Activated CD4-positive, alpha-beta T cell treated with anti-CD3 and anti-CD28 coated beads, Interleukin-2, amount 50 U/mL, for 16 hours (primary cell): Measurements from ENCODE around the gene TXNL4A.
A peak's percentile ranks its signal among the peaks of the same experiment; 100 is the strongest.

Experiments
- DNase-seq: peaks from one replicate; pipeline ENCODE4 v3.0.0-alpha.2; 2020

Gene TXNL4A

DNA sequence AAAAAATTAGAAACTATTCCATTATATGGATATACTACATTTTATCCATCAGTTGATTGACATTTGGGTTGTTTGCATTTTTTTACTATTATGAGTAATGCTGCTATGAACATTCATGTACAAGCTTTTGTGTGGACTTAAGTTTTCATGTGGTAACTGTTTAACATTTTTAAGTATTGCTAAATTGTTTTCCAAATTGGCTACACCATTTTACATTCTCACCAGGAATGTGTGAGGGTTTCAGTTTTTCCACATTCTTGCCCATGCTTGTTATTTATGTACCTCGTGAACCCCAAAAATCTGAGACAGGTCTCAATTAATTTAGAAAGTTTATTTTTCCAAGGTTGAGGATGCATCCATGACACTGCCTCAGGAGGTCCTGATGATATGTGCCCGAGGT, 3.1 kb upstream of the TXNL4A start:
- no peak for DNase-seq

GRCh38 chr18:79989195-79989497, 783 bp upstream of the TXNL4A start:
- no peak for DNase-seq

DNA sequence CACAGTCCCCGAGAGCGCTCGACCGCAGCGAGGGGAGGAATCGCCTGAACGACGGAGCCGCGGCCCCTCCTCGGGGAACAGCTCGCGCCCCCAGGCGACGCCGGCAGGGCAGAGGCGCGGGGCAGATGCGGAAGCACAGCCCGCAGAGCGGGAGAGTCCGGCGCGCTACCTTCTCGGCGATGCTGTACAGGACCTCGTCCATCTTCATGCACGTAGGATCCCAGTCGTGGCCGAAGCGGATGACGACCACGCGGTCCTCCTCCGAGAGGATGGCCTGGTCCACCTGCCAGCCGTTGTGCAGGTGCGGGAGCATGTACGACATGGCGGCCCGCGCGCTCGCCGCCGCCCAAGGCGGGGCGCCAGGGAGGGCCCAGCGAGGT, 302 bp downstream of the TXNL4A start:
- peak; percentile 55 for DNase-seq

DNA sequence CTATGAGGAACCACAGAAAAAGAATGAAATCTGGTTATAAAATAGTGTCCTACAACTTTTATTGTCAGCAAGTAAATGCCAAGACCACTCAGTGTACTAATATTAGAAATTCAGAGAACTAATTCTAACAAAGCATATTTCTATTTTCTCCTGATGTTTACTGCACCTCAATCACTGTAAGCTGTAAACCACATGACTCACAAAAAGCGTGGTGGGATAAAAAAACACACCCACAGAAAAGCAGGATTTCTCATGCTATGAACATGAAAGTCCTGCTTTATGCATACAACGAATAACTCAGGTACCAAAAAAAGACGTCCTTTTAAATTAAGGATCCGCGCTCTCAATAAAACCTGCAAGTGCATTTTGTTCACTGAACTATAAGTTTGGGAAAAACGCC, 797 bp downstream of the TXNL4A start:
- DNase-seq, result no peak

DNA sequence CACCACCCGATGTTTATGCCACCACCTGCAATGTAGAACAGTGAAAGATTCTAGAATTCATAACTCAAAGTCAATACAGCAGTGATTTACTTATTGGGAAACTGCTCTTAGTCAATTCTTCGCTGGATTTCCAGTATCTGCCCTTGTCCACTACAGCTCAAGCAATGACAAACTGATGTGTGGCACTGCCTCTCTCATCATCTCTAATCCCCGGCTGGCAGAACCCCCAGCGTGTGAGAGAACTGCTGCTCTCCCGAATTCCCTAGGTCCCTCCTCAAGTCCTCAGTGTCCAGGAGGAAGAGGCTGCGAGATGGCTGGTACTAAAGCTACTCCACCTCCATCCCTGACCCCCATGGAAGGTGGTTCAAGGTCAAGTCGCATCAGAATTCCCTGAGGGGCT, 1.6 kb downstream of the TXNL4A start:
- DNase-seq, result no peak

GRCh38 chr18:79985172-79985571, 3.2 kb downstream of the TXNL4A start:
- DNase-seq, result no peak

DNA sequence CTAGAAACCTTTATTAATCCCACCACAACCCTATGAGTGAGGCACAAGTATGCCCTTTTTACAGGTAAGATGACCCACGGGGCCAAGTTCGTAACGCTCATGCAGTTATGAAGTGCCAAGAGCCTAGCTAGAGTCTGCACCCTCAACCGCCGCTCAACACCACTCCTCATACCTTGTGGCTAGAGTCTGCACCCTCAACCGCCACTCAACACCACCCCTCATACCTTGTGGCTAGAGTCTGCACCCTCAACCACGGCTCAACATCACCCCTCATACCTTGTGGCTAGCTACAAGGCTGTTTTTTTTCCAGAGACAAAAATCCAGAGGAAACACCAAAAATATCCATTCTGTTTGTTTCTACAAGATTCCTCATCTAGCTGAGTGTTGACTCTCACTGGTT, 4.6 kb downstream of the TXNL4A start:
- DNase-seq, result no peak

- no peak for DNase-seq
Observed at GRCh38 chr18:79983253-79983652, 5.1 kb downstream of the TXNL4A start.

- DNase-seq, result peak; percentile 66
Observed at GRCh38 chr18:79982736-79983135, 5.6 kb downstream of the TXNL4A start.

- DNase-seq, result no peak
Observed at GRCh38 chr18:79980585-79980984, 7.8 kb downstream of the TXNL4A start.

DNA sequence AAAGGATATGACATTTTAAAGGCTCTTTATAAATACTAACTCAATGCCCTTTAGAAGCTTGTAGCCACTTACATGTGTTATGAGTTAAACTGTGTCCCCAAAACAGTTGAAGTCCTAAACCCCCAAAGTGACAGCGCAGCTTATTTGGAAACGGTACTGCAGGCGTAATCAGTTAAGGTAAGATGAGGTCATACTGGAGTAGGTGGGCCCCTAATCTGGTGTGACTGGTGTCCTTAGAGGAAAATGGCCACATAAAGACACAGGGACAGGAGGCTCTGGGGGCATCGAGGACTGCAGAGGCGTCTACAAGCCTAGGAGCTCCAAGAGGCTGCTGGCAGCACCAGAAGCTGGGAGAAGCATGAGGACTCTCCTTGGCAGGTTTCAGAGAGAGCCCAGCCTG, 8.5 kb downstream of the TXNL4A start:
- no peak for DNase-seq

- no peak for DNase-seq
Observed at GRCh38 chr18:79975985-79976680, 12.2 kb downstream of the TXNL4A start.

GRCh38 chr18:79975043-79975442, 13.3 kb downstream of the TXNL4A start:
- DNase-seq, result no peak

DNA sequence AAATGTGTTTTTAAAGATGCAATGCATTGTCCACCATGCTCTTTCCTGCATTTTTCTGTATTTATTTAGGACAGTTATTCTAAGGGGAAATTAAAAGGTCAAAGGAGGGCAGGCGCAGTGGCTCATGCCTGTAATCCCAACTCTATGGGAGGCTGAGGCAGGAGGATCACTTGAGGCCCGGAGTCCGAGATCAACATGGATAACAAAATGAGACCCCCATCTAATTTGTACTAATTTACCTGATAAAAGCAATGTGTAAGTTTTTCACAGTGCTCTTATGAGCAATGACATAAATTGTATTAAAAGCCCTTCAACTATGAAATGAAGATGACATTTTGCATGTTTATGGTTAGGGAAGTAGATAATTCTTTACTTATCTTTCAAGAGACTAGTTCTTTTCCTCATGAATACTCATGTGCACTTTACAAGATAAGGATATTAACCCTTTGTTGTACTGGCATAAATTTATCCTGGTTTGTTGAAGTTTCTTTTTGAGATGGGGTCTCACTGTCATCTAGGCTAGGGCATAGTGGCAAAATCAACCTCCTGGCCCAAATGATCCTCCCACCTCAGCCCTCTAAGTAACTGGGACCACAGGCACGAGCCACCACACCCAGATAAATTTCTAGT, 14.2 kb downstream of the TXNL4A start:
- no peak for DNase-seq

GRCh38 chr18:79973517-79973916, 14.8 kb downstream of the TXNL4A start:
- no peak for DNase-seq

DNA sequence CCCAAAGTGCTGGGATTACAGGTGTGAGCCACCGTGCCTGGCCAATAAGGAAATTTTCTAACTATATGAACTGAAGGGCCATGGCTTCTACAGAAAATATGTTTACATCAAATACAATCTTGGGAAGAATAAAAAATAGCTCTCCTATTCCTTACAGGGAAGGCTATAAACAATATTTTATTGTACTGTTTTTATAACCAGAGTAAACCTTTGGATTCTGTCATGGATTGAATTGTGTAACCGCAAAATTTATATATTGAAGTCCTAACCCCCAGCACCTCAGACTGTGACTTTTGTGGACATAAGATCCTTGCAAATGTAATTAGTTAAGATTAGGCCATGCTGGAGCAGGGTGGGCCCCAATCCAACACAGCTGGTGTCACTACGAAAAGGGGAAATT, 15.6 kb downstream of the TXNL4A start:
- no peak for DNase-seq

- DNase-seq, result no peak
Observed at GRCh38 chr18:79971986-79972385, 16.4 kb downstream of the TXNL4A start.

DNA sequence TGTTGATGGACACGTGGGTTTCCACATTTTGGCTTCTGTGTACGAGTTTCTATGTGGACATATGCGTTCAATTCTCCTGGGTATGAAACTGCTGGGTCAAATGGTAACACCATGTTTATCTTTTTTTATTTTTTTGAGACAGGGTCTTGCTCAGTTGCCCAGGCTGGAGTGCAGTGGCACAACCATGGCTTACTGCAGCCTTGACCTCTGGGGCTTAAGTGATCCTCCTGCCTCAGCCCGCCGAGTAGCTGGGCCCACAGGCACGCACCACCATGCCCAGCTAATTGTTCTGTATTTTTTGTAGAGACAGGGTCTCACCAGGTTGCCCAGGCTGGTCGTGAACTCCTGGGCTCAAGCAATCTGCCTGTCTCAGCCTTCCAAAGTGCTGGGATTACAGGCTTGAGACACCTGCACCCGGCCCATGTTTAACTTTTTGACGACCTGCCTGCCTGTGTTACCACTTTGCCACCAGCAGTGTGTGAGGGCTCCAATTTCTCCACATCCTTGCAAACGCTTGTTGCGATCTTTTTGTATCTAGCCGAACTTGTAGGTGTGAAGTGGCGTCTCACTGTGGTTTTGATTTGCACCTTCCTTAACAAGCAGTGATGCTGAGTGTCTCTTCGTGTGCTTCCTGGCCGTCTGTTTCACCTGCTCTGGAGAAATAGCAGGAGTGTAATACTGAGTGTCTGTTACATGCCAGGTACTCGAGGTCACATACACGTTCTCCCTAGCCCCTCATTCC, 17.0 kb downstream of the TXNL4A start:
- DNase-seq, result no peak

DNA sequence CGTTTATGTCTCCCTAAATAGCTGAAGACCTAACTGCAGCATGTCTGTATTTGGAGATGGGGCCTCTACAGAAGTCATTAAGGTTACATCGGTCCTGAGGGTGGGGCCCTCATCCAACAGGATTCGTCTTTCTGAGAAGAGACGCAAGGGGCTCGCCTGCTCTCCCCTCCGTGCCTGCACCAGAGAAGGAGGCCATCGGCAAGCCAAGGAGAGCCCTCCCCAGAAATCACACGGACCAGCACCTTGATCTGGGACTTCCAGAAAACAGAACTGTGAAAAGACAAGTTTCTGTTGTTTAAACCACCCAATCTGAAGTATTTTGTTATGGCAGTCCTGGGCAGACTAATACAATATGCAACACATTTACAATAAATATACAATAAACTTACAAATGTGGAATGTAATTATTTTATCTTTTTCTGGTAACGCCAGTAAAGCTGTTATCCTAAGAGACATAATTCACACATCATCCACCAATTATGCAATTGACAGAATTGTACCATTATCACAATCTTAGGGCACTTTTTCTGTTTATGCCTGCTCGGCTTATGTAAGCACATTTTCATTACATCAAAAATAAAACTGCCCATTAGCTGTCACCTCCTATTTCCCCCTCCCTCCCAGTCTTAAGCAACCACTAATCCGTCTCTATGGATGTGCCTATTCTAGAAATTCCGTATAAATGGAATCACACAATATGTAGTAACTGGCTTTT, 17.8 kb downstream of the TXNL4A start:
- DNase-seq, result no peak

- no peak for DNase-seq
Observed at GRCh38 chr18:79965119-79965902, 23.1 kb downstream of the TXNL4A start.

- DNase-seq, result peak; percentile 52
Observed at GRCh38 chr18:79964330-79965118, 23.8 kb downstream of the TXNL4A start, which contains the start of gene HSBP1L1. TSS of gene HSBP1L1 (plus strand) at chr18:79964643. CDS start at chr18:79964736, 93 bp downstream.
